Fibroblast of skin of left biceps (primary cell): ENCODE data around the gene CNST.
"Not testable (repeated sequence)": the region's sequence is repeated elsewhere in the genome, so short reads cannot be mapped to it uniquely, and the experiment has no call there.

Experiments used
- DNase-seq, 2 experiments: peaks; one replicate each; pipeline ENCODE4 v3.0.0-alpha.2; 2013; ENCODE audit warnings: low read depth in 2 of 2

The CNST gene

GRCh38 chr1:246709835-246710234, 143.6 kb downstream of the CNST start:
- no peak for DNase-seq

GRCh38 chr1:246711548-246712003, 145.3 kb downstream of the CNST start:
- DNase-seq = no peak

GRCh38 chr1:246712428-246712827, 146.2 kb downstream of the CNST start:
- not testable (repeated sequence) for DNase-seq
